ACC112 (cell line): ENCODE results near the gene GPC6.
"Not testable (repeated sequence)": the region's sequence is repeated elsewhere in the genome, so short reads cannot be mapped to it uniquely, and the experiment has no call there.

Source experiments
- H2AFZ ChIP-seq: fragments of 200-600 bp; sonication (generic); one replicate; pipeline ENCODE4 v1.6.0; 2017; ENCODE audit warnings: antibody characterized with exemption, low read length; ENCODE audit not compliant: unreplicated experiment
- H3K27ac ChIP-seq: fragments of 200-600 bp; sonication (generic); 2 replicates; pipeline ENCODE4 v1.5.1; 2014; ENCODE audit warnings: low read depth, mild to moderate bottlenecking, antibody characterized with exemption, low read length, moderate library complexity
- H3K27me3 ChIP-seq: fragments of 200-600 bp; sonication (generic); 2 replicates; pipeline ENCODE4 v1.6.1; 2014; ENCODE audit warnings: mild to moderate bottlenecking, antibody characterized with exemption, low read length, moderate library complexity, mixed read lengths; ENCODE audit not compliant: insufficient read depth
- H3K36me3 ChIP-seq: fragments of 200-600 bp; sonication (generic); 2 replicates; pipeline ENCODE4 v1.6.1; 2016; ENCODE audit warnings: mild to moderate bottlenecking, antibody characterized with exemption, low read length, moderate library complexity, mixed read lengths; ENCODE audit not compliant: insufficient read depth
- H3K4me1 ChIP-seq: fragments of 200-600 bp; sonication (generic); one replicate; pipeline ENCODE4 v1.6.1; 2016; ENCODE audit warnings: low read length, mixed read lengths; ENCODE audit not compliant: insufficient read depth, unreplicated experiment, control insufficient read depth
- H3K4me3 ChIP-seq: fragments of 200-600 bp; sonication (generic); 2 replicates; pipeline ENCODE4 v1.5.1; 2014; ENCODE audit warnings: mild to moderate bottlenecking, low read depth, low read length
- H3K79me2 ChIP-seq: fragments of 200-600 bp; sonication (generic); one replicate; pipeline ENCODE4 v1.6.0; 2016; ENCODE audit warnings: low read length; ENCODE audit not compliant: control insufficient read depth, unreplicated experiment, insufficient read depth

The GPC6 gene

DNA sequence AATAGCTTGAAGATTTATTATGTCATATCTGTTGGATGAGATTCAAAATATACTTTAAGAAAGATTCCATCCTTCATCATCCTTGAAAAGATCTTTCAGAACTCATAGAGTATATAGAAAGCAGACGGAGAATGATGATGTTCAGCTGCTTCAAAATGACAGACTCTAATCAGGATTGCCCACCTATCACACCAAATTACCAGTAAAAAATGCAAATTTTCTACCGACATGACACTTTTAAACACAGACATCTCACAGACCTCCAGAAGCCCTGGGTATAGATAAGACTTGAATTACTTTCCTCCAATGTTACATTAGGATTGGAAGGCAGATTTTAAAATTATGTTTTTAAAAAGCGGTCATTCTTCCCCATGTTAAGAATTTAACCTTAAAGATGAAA is 235.5 kb downstream of the GPC6 start:
- H3K27ac ChIP-seq: no peak overlapping the region
- H3K27me3 ChIP-seq: no peaks in the 10 kb centered on the region
- H3K36me3 ChIP-seq: no peaks in the 10 kb centered on the region
- H2AFZ ChIP-seq: no peak overlapping the region
- H3K4me3 ChIP-seq: no peak overlapping the region
- no peaks in the 10 kb centered on the region for H3K4me1 ChIP-seq
- H3K79me2 ChIP-seq: no peaks in the 10 kb centered on the region

GRCh38 chr13:93466502-93467036 is 240.0 kb downstream of the GPC6 start:
- no peaks in the 10 kb centered on the region for H3K36me3 ChIP-seq
- no peaks in the 10 kb centered on the region for H3K4me1 ChIP-seq
- no peak overlapping the region for H3K27ac ChIP-seq
- no peaks in the 10 kb centered on the region for H3K79me2 ChIP-seq
- no peak overlapping the region for H3K4me3 ChIP-seq
- H2AFZ ChIP-seq: no peak overlapping the region
- H3K27me3 ChIP-seq: no peaks in the 10 kb centered on the region

DNA sequence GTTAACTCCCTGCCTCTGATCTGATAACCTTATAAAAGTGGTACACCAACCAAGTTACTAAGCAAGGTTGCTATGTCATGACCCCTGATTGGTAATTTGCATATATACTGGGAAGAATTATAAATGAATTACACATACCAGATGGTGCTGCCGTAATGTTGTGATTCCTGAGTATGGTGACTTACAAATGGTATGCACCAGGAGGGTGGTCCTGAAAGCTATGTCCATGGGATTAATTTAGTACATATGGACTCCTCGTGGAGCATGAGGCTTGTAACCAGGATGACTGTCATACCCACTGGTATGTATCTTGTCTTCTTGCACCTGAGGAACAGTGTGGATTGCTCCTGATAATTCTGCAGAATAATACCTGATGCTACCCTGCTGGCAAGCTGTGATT is 240.6 kb downstream of the GPC6 start:
- H2AFZ ChIP-seq: no peak overlapping the region

DNA sequence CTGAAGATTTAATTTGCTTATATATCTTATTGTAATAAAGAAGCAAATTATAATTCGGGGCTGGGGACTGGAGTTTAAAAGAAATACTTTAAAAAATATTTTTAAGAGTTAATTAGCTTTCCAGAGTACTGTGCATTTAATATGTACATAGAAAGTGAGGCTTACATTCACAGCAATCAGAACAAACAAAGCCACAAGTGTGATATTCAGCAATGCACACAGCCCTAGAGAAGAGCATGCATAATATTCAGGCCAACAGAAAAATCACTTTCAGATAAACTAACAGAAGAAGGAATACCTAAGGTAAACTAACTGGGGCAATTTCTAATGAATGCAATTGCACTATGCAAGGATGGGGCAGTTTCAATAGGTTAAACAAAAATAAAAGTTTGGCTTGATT is 241.8 kb downstream of the GPC6 start:
- no peaks in the 10 kb centered on the region for H3K36me3 ChIP-seq
- H3K27ac ChIP-seq: no peak overlapping the region
- H3K4me1 ChIP-seq: no peaks in the 10 kb centered on the region
- H3K27me3 ChIP-seq: no peaks in the 10 kb centered on the region
- H2AFZ ChIP-seq: no peak overlapping the region
- no peaks in the 10 kb centered on the region for H3K79me2 ChIP-seq
- no peak overlapping the region for H3K4me3 ChIP-seq

More for the DNA sequence above, 240.6 kb downstream of the GPC6 start:
- no peak overlapping the region for H3K4me3 ChIP-seq
- H3K4me1 ChIP-seq: no peaks in the 10 kb centered on the region
- H3K27ac ChIP-seq: no peak overlapping the region
- no peaks in the 10 kb centered on the region for H3K27me3 ChIP-seq
- no peaks in the 10 kb centered on the region for H3K79me2 ChIP-seq
- no peaks in the 10 kb centered on the region for H3K36me3 ChIP-seq

DNA sequence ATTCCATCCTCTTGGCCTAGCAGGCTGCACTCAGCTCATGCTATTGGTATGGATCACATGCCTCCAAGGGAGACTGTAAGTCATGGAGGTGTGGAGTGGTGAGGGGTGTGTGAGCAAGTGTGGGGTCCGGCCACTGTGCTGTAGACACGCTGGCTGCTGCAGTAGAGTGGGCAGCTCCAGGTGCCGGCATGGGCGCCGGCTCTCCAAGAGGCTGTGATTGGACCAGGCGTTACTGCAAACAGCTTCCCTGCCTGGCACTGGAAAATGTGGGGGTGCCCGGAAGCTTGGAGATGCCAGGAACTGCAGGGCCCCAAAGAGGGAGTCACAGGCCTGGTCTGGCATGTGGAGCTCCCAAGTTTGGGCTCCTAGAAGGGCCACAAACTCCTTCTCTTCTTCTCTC is 245.7 kb downstream of the GPC6 start:
- no peak overlapping the region for H2AFZ ChIP-seq

GRCh38 chr13:93472814-93473296 is 246.2 kb downstream of the GPC6 start:
- Histone ChIP-seq H3K4me1 (peaks cover 9% of the 10 kb centered on the region), H3K27me3 (no peaks in the 10 kb centered on the region), H3K79me2 (no peaks in the 10 kb centered on the region), H3K27ac (no peak overlapping the region), H2AFZ (no peak overlapping the region), H3K4me3 (no peak overlapping the region), H3K36me3 (no peaks in the 10 kb centered on the region)

More for the DNA sequence above, 245.7 kb downstream of the GPC6 start:
- H3K27me3 ChIP-seq: no peaks in the 10 kb centered on the region
- H3K4me3 ChIP-seq: no peak overlapping the region
- peaks cover 9% of the 10 kb centered on the region for H3K4me1 ChIP-seq
- no peaks in the 10 kb centered on the region for H3K79me2 ChIP-seq
- no peaks in the 10 kb centered on the region for H3K36me3 ChIP-seq
- no peak overlapping the region for H3K27ac ChIP-seq

DNA sequence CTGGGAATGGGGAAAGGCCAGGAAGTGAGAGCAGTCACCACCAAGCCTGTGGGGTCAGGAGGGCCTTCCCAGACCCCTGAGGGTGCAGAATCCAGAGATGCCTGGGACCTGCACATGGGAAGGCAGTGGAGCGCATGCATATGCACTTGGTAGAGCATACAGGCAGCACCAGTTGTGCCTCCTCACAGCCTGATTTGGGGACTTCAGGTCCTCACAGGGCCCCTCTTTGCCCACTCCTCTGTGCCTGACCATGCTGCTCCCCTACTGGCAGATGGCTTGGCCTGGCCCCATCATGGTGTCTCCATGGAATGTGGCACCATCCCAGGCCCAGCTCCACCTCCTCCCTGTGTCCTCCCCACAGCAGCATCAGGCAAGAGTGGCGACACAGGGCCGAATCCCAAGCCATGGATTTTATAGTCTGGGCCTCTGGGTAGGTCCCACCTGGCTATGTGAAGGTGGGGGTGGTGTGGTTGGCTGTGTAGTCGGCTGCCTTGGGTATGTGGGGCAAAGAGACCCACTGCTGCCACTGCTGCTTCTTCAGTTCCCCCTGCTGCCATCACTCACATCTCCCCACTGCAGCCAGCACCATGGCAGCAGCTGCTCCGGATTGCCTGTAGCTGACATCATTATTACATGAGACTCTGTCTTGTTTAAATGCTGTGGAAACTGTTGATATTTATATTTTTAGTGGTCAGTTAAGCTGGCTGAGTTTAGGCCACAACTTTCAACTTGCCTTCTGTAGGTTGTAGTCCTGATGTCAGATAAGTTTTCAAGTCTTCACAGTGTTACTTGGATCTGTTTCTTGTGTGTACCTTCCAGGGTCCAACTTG is 247.0 kb downstream of the GPC6 start:
- no peaks in the 10 kb centered on the region for H3K27me3 ChIP-seq
- H3K4me1 ChIP-seq: peaks cover 9% of the 10 kb centered on the region
- no peak overlapping the region for H3K4me3 ChIP-seq
- no peaks in the 10 kb centered on the region for H3K36me3 ChIP-seq
- no peaks in the 10 kb centered on the region for H3K79me2 ChIP-seq
- no peak overlapping the region for H3K27ac ChIP-seq
- no peak overlapping the region for H2AFZ ChIP-seq

GRCh38 chr13:93476175-93476574 is 249.6 kb downstream of the GPC6 start:
- Histone ChIP-seq H2AFZ (no peak overlapping the region), H3K27ac (no peak overlapping the region), H3K4me3 (no peak overlapping the region)

DNA sequence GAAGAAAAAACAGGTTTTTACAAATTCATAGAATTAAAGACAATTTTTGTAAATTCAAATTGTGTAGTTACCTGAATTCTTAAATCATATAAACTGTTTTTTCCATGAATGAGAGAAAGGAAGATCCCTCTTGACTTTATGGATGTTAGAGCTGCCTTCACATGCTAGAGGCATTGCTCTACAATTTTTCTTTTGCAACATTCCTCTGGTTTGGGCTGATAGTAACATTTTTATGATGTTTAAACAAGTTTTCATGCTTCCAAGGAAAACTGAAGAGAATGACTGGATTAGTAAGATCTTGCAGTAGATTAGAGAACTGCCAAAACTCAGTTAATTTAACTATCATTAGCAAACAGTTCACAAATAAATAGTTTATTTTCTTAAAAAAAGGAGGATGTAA is 250.6 kb downstream of the GPC6 start:
- no peaks in the 10 kb centered on the region for H3K27me3 ChIP-seq
- H3K4me1 ChIP-seq: peaks cover 9% of the 10 kb centered on the region
- H3K27ac ChIP-seq: no peak overlapping the region
- H2AFZ ChIP-seq: no peak overlapping the region
- no peak overlapping the region for H3K4me3 ChIP-seq
- H3K36me3 ChIP-seq: no peaks in the 10 kb centered on the region
- no peaks in the 10 kb centered on the region for H3K79me2 ChIP-seq

More at GRCh38 chr13:93476175-93476574, 249.6 kb downstream of the GPC6 start:
- Histone ChIP-seq H3K4me1 (peaks cover 9% of the 10 kb centered on the region), H3K27me3 (no peaks in the 10 kb centered on the region), H3K36me3 (no peaks in the 10 kb centered on the region), H3K79me2 (no peaks in the 10 kb centered on the region)

DNA sequence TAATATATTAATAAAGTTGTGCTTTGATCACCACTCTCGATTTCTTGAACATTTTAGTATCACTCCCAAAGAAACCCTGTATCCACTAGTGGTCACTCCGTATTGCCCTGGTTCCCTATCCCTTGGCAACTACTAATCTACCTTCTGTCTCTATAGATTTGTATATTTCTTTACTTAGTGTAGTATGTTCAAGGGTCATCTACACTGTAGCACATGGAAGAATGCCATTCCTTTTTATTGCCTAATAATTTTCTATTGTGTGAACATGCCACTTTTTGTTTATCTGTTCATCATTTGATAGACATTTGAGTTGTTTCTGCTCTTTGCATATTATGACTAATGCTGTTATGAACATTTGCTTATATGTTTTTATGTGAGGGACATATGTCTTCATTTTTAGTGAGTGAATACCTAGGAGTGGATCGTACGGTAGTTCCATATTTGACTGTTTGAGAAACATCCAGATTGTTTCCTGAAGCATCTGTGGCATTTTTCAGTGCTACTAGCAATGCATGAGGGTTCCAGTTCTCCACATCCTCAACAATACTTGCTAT is 254.0 kb downstream of the GPC6 start:
- Histone ChIP-seq H3K4me1 (peaks cover 9% of the 10 kb centered on the region), H3K4me3 (no peak overlapping the region), H3K79me2 (no peaks in the 10 kb centered on the region), H3K36me3 (no peaks in the 10 kb centered on the region), H3K27me3 (no peaks in the 10 kb centered on the region), H2AFZ (no peak overlapping the region), H3K27ac (no peak overlapping the region)

DNA sequence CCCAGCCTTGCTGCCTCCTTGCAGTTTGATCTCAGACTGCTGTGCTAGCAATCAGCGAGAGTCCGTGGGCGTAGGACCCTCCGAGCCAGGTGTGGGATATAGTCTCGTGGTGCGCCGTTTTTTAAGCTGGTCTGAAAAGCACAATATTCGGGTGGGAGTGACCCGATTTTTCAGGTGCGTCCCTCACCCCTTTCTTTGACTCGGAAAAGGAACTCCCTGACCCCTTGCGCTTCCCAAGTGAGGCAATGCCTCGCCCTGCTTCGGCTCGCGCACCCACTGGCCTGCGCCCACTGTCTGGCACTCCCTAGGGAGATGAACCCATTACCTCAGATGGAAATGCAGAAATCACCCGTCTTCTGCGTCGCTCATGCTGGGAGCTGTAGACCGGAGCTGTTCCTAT is 269.5 kb downstream of the GPC6 start:
- H3K79me2 ChIP-seq, H2AFZ ChIP-seq, H3K36me3 ChIP-seq, H3K4me3 ChIP-seq, H3K27ac ChIP-seq, H3K4me1 ChIP-seq, H3K27me3 ChIP-seq: not testable (repeated sequence)
